DMS114 treated with DMSO at 0.1 percent for 48 hours (cell line): ENCODE data around the gene TGIF1.
"Not testable (repeated sequence)": the region's sequence is repeated elsewhere in the genome, so short reads cannot be mapped to it uniquely, and the experiment has no call there.

ENCODE experiments used
- DNase-seq: peaks from one replicate; lab custom pipeline; 2025; ENCODE audit not compliant: unreplicated experiment; lab: John Stamatoyannopoulos, UW

TGIF1 gene

GRCh38 chr18:3455090-3455635 is 5.2 kb downstream of the TGIF1 start:
- no peak for DNase-seq

GRCh38 chr18:3455907-3456685 is 6.1 kb downstream of the TGIF1 start:
- no peak for DNase-seq

- no peak for DNase-seq
Observed at GRCh38 chr18:3456686-3457069, 6.7 kb downstream of the TGIF1 start.

- no peak for DNase-seq
Observed at GRCh38 chr18:3457261-3457724, 7.3 kb downstream of the TGIF1 start.

- no peak for DNase-seq
Observed at GRCh38 chr18:3458378-3458777, 8.4 kb downstream of the TGIF1 start.

- no peak for DNase-seq
Observed at GRCh38 chr18:3458952-3459853, 9.2 kb downstream of the TGIF1 start.

GRCh38 chr18:3460823-3461398 is 10.9 kb downstream of the TGIF1 start:
- no peak for DNase-seq

- DNase-seq: no peak
Observed at GRCh38 chr18:3461704-3462103, 11.7 kb downstream of the TGIF1 start.

GRCh38 chr18:3463051-3463450 is 13.1 kb downstream of the TGIF1 start:
- DNase-seq: no peak

GRCh38 chr18:3466045-3466444 is 16.1 kb downstream of the TGIF1 start:
- no peak for DNase-seq

- no peak for DNase-seq
Observed at GRCh38 chr18:3466872-3467271, 16.9 kb downstream of the TGIF1 start.

GRCh38 chr18:3468066-3468705 is 18.2 kb downstream of the TGIF1 start:
- no peak for DNase-seq

GRCh38 chr18:3468833-3469232 is 18.9 kb downstream of the TGIF1 start:
- DNase-seq: no peak

GRCh38 chr18:3471141-3471648 is 21.2 kb downstream of the TGIF1 start:
- DNase-seq: no peak

- DNase-seq: not testable (repeated sequence)
Observed at GRCh38 chr18:3472121-3472520, 22.1 kb downstream of the TGIF1 start.

GRCh38 chr18:3472681-3473544 is 22.9 kb downstream of the TGIF1 start:
- DNase-seq: no peak

- DNase-seq: no peak
Observed at GRCh38 chr18:3478262-3478978, 28.4 kb downstream of the TGIF1 start.

GRCh38 chr18:3479978-3480509 is 30.1 kb downstream of the TGIF1 start:
- no peak for DNase-seq
